ENCODE measurements around the gene RIMBP2.

DNA sequence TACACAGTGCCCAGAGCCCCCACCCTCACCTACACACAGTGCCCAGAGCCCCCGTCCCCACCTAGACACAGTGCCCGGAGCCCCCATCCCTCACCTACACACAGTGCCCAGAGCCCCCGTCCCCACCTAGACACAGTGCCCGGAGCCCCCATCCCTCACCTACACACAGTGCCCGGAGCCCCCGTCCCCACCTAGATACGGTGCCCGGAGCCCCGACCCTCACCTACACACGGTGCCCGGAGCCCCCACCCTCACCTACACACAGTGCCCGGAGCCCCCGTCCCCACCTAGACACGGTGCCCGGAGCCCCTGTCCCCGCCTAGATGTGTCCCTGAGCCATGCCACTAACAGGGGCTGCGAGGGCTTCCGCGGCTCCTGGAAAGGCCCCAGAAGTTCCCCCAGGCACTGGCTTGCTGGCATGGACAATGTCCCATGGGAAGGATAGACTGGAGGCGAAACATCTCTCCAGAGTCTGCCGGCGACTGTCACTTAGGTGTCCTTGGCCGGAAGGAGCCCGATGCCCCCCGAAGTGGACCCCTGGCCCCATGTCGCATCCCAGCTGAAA lies 232.4 kb downstream of the RIMBP2 start:
- TF ChIP-seq EZH2 (IDR thresholded peaks at IDR 0.05; ENCODE audit: insufficient read depth, poor library complexity, severe bottlenecking) (no peak), EZH2phosphoT487 (IDR thresholded peaks at IDR 0.05; ENCODE audit: insufficient read depth, low read depth) (no peak)
